ENCODE data around the gene ZMIZ1. TPM values are rescaled to one million over a fixed set of nuclear protein-coding genes. Genes with fewer than 3 reads are reported as not detected.

The ZMIZ1 gene
- total and polyA plus RNA-seq, 2 donors from 2014 or later, result 14.2 to 97.6 TPM

- DNase-seq, result peak in 1 of 5 donors; percentile 24
- no peak for FAIRE-seq
- H3K4me1 ChIP-seq (ENCODE audit: control insufficient read depth in 2 of 3, insufficient read depth in 2 of 3, low read depth in 1 of 3, low read length in 3 of 3), result peaks cover 0 to 6% (median 0%) of the 10 kb centered on the region in 3 donors
- H3K4me3 ChIP-seq (ENCODE audit: low read length in 3 of 3), result no peak overlapping the region
- H3K27me3 ChIP-seq (ENCODE audit: control insufficient read depth, insufficient read depth, low read length), result no peaks in the 10 kb centered on the region
- H3K27ac ChIP-seq (ENCODE audit: low read depth in 2 of 2, low read length in 2 of 2), result no peak overlapping the region
- TF ChIP-seq, protein P1, sequence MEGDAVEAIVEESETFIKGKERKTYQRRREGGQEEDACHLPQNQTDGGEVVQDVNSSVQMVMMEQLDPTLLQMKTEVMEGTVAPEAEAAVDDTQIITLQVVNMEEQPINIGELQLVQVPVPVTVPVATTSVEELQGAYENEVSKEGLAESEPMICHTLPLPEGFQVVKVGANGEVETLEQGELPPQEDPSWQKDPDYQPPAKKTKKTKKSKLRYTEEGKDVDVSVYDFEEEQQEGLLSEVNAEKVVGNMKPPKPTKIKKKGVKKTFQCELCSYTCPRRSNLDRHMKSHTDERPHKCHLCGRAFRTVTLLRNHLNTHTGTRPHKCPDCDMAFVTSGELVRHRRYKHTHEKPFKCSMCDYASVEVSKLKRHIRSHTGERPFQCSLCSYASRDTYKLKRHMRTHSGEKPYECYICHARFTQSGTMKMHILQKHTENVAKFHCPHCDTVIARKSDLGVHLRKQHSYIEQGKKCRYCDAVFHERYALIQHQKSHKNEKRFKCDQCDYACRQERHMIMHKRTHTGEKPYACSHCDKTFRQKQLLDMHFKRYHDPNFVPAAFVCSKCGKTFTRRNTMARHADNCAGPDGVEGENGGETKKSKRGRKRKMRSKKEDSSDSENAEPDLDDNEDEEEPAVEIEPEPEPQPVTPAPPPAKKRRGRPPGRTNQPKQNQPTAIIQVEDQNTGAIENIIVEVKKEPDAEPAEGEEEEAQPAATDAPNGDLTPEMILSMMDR (IDR thresholded peaks at IDR 0.05; ENCODE audit: borderline replicate concordance, extremely low read depth, insufficient read depth), result no peak
- H3K9me3 ChIP-seq (ENCODE audit: control insufficient read depth in 2 of 3, insufficient read depth in 1 of 3, low read length in 3 of 3), result no peaks in the 10 kb centered on the region
- H3K36me3 ChIP-seq (ENCODE audit: control insufficient read depth in 2 of 3, insufficient read depth in 3 of 3, low read length in 3 of 3), result no peaks in the 10 kb centered on the region
- intact Hi-C loops (cut with DNase I), result no loop called here
- H3K9ac ChIP-seq (ENCODE audit: low read length in 3 of 3), result no peak overlapping the region
Observed at GRCh38 chr10:79044846-79045245, 23.9 kb upstream of the ZMIZ1 start.

- TF ChIP-seq, protein P1 (IDR thresholded peaks at IDR 0.05; ENCODE audit: borderline replicate concordance, extremely low read depth, insufficient read depth), result no peak
- intact Hi-C loops (cut with DNase I), result no loop called here
- DNase-seq, result peak in 2 of 5 donors; percentile 31 to 37
- H3K27me3 ChIP-seq (ENCODE audit: control insufficient read depth, insufficient read depth, low read length), result no peaks in the 10 kb centered on the region
- H3K36me3 ChIP-seq (ENCODE audit: control insufficient read depth in 2 of 3, insufficient read depth in 3 of 3, low read length in 3 of 3), result no peaks in the 10 kb centered on the region
- no peak overlapping the region for H3K9ac ChIP-seq (ENCODE audit: low read length in 3 of 3)
- H3K4me3 ChIP-seq (ENCODE audit: low read length in 3 of 3), result no peak overlapping the region
- FAIRE-seq, result no peak
- H3K4me1 ChIP-seq (ENCODE audit: control insufficient read depth in 2 of 3, insufficient read depth in 2 of 3, low read depth in 1 of 3, low read length in 3 of 3), result peaks cover 0 to 8% (median under 1%) of the 10 kb centered on the region in 3 donors
- H3K27ac ChIP-seq (ENCODE audit: low read depth in 2 of 2, low read length in 2 of 2), result no peak overlapping the region
- no peaks in the 10 kb centered on the region for H3K9me3 ChIP-seq (ENCODE audit: control insufficient read depth in 2 of 3, insufficient read depth in 1 of 3, low read length in 3 of 3)
Observed at GRCh38 chr10:79045566-79046175, 23.1 kb upstream of the ZMIZ1 start.

GRCh38 chr10:79046326-79046725 is 22.4 kb upstream of the ZMIZ1 start:
- intact Hi-C loops (cut with DNase I), result no loop called here
- H3K4me3 ChIP-seq (ENCODE audit: low read length in 3 of 3), result no peak overlapping the region
- H3K27me3 ChIP-seq (ENCODE audit: control insufficient read depth, insufficient read depth, low read length), result no peaks in the 10 kb centered on the region
- FAIRE-seq, result no peak
- H3K27ac ChIP-seq (ENCODE audit: low read depth in 2 of 2, low read length in 2 of 2), result no peak overlapping the region
- H3K36me3 ChIP-seq (ENCODE audit: control insufficient read depth in 2 of 3, insufficient read depth in 3 of 3, low read length in 3 of 3), result no peaks in the 10 kb centered on the region
- no peaks in the 10 kb centered on the region for H3K9me3 ChIP-seq (ENCODE audit: control insufficient read depth in 2 of 3, insufficient read depth in 1 of 3, low read length in 3 of 3)
- no peak overlapping the region for H3K9ac ChIP-seq (ENCODE audit: low read length in 3 of 3)
- TF ChIP-seq, protein P1 (IDR thresholded peaks at IDR 0.05; ENCODE audit: borderline replicate concordance, extremely low read depth, insufficient read depth), result no peak
- peak in 1 of 5 donors; percentile 32 for DNase-seq
- H3K4me1 ChIP-seq (ENCODE audit: control insufficient read depth in 2 of 3, insufficient read depth in 2 of 3, low read depth in 1 of 3, low read length in 3 of 3), result peaks cover 0 to 9% (median 4%) of the 10 kb centered on the region in 3 donors

Measured in kidney (tissue), 14 donors.